K562 (cell line): ENCODE data around the gene LBHD2. TPM values are rescaled to one million over a fixed set of nuclear protein-coding genes. Genes with fewer than 3 reads are reported as not detected.
A peak's percentile ranks its signal among the peaks of the same experiment; 100 is the strongest.

Source experiments
- ATAC-seq: fragments of 200-7000 bp; cut with Tn5 transposase; 3 replicates; pipeline ENCODE4 v1.9.1; 2020; ENCODE audit warnings: moderate library complexity
- BruUV-seq: library from RNA; stranded (reverse); fragments of 400-500 nt; replicated peaks from 2 replicates; lab custom pipeline; 2021; lab: Mats Ljungman, UMichigan
- CTCF ChIA-PET: fragments of 300-600 bp; formaldehyde crosslinking; extraction: SDS; loops from one replicate; lab custom pipeline; 2021; ENCODE audit warnings: low intra/inter-chr PET ratio; lab: Yijun Ruan, JAX
- POLR2A ChIA-PET: fragments of 300-600, 350-650 bp; sonication (Branson Sonifier 250); formaldehyde crosslinking; extraction: SDS; loops from one replicate; lab custom pipeline; 2021; ENCODE audit warnings: antibody characterized with exemption, inconsistent platforms; lab: Yijun Ruan, JAX
- DNase-seq, 4 experiments: peaks; one replicate each; pipeline versions ENCODE4 v3.0.0 to v3.0.0-alpha.2; 2011 to 2018; ENCODE audit warnings: low spot score in 3 of 4, mixed read lengths in 3 of 4; ENCODE audit errors: extremely low read depth in 1 of 4
- FAIRE-seq: peaks from 2 replicates; lab custom pipeline; 2011; peaks lifted over from hg19 to GRCh38; lab: Jason Lieb, UNC
- H2AFZ ChIP-seq: 2 replicates; pipeline ENCODE4 v1.6.0; 2011; ENCODE audit warnings: low read depth, low read length, control low read depth, inconsistent platforms
- H3K27ac ChIP-seq: fragments of 200-600 bp; 3 replicates; pipeline ENCODE4 v1.8.0; 2011; ENCODE audit warnings: low read depth, mild to moderate bottlenecking, control low read depth, inconsistent platforms, low read length, moderate library complexity, mixed read lengths; ENCODE audit errors: extremely low read depth
- H3K27me3 ChIP-seq, 2 experiments: fragments of 300-600 bp in 1 of 2; 2 replicates in 1 of 2; 3 replicates in 1 of 2; pipeline versions ENCODE4 v1.6.0 to v1.8.0; 2011; ENCODE audit warnings: inconsistent platforms in 2 of 2, low read length in 2 of 2, mild to moderate bottlenecking in 1 of 2, mixed read lengths in 1 of 2, moderate library complexity in 1 of 2; ENCODE audit not compliant: control insufficient read depth in 2 of 2, insufficient read depth in 2 of 2
- H3K36me3 ChIP-seq: fragments of 300-600 bp; 3 replicates; pipeline ENCODE4 v1.8.0; 2011; ENCODE audit warnings: mild to moderate bottlenecking, low read length, inconsistent platforms; ENCODE audit not compliant: control insufficient read depth, insufficient read depth
- H3K4me1 ChIP-seq, 2 experiments: fragments of 200-600 bp in 1 of 2; replicated peaks in 1 of 2; 2 replicates in 1 of 2; 3 replicates in 1 of 2; pipeline versions ENCODE4 v1.5.1 to v1.8.0; 2011; ENCODE audit warnings: inconsistent platforms in 2 of 2, low read length in 2 of 2, mild to moderate bottlenecking in 1 of 2, mixed read lengths in 1 of 2, moderate library complexity in 1 of 2; ENCODE audit not compliant: control insufficient read depth in 2 of 2, insufficient read depth in 2 of 2
- H3K4me2 ChIP-seq: 2 replicates; pipeline ENCODE4 v1.6.1; 2011; ENCODE audit warnings: low read length, control low read depth, inconsistent platforms, mixed read lengths; ENCODE audit not compliant: insufficient read depth
- H3K4me3 ChIP-seq: fragments of 200-600 bp; sonication (generic), shearing (Covaris generic); 2 replicates; pipeline ENCODE4 v1.5.1; 2016; ENCODE audit warnings: control low read depth, inconsistent platforms
- H3K79me2 ChIP-seq: fragments of 200-600 bp; 3 replicates; pipeline ENCODE4 v1.8.0; 2011; ENCODE audit warnings: low read length, inconsistent platforms; ENCODE audit not compliant: control insufficient read depth, insufficient read depth
- H3K9ac ChIP-seq, 2 experiments: 2 replicates each; pipeline versions ENCODE4 v1.6.0 to v1.6.1; 2011; ENCODE audit warnings: low read depth in 2 of 2, low read length in 2 of 2, control low read depth in 1 of 2, inconsistent platforms in 1 of 2, mild to moderate bottlenecking in 1 of 2, mixed read lengths in 1 of 2; ENCODE audit not compliant: insufficient read depth in 1 of 2
- H3K9me1 ChIP-seq: one replicate; pipeline ENCODE4 v1.6.0; 2011; ENCODE audit warnings: inconsistent platforms, mild to moderate bottlenecking, low read length, moderate library complexity; ENCODE audit not compliant: control insufficient read depth, insufficient read depth
- H3K9me3 ChIP-seq: replicated peaks from 2 replicates; pipeline ENCODE4 v1.5.1; 2011; ENCODE audit warnings: low read depth, low read length, inconsistent platforms; ENCODE audit not compliant: control insufficient read depth, insufficient read depth
- H4K20me1 ChIP-seq: replicated peaks from 2 replicates; pipeline ENCODE4 v1.6.1; 2011; ENCODE audit warnings: low read length, inconsistent platforms, mixed read lengths; ENCODE audit not compliant: control insufficient read depth, insufficient read depth
- NFE2 ChIP-seq: IDR thresholded peaks from 2 replicates; pipeline ENCODE4 v1.6.1; 2014; ENCODE audit warnings: antibody characterized with exemption, low read depth
- NRF1 ChIP-seq, 2 experiments: fragments of 450-650 bp; IDR thresholded peaks in 1 of 2; conservative IDR thresholded peaks in 1 of 2; 2 replicates each; pipeline ENCODE4 v1.6.1; 2014; ENCODE audit warnings: mild to moderate bottlenecking in 2 of 2
- RCOR1 ChIP-seq, 2 experiments: IDR thresholded peaks; 2 replicates each; pipeline ENCODE4 v1.6.1; 2012; ENCODE audit warnings: low read depth in 2 of 2, low read length in 2 of 2, borderline replicate concordance in 1 of 2, improper control_type of control experiment in 1 of 2
- ZBTB5 ChIP-seq: fragments of 450-650 bp; IDR thresholded peaks from 2 replicates; pipeline ENCODE4 v1.6.1; 2017; ENCODE audit warnings: antibody characterized with exemption
- ZEB2 ChIP-seq: fragments of 450-650 bp; IDR thresholded peaks from 2 replicates; pipeline ENCODE4 v1.6.1; 2016
- WGBS: fragments of 100-300 bp; shearing (Covaris generic); methylation state at CpG from one replicate; pipeline ENCODE4 v1.1.6; 2016; ENCODE audit warnings: low coverage, mixed read lengths; ENCODE audit not compliant: insufficient coverage; ENCODE audit errors: missing lambda C conversion rate; 5-methylcytosine and 5-hydroxymethylcytosine counted together
- in situ Hi-C: fragments of 300-500 bp; cut with MboI; formaldehyde crosslinking; loops from 4 replicates; pipeline ENCODE4 v1.15.0; 2018; ENCODE audit warnings: inconsistent platforms, mixed read lengths
- intact Hi-C: fragments of 100-400 bp; cut with micrococcal nuclease; formaldehyde crosslinking; loops from 2 replicates; pipeline ENCODE4 v1.14.2; 2022
- polyA plus RNA-seq, 8 experiments: library from polyadenylated mRNA; depleted of rRNA in 4 of 8; stranded (reverse) in 5 of 8; unstranded in 3 of 8; fragments of >200 nt; fragmentation: Nextera tagmentation in 2 of 8; fragmentation: Illumina TruSeq in 1 of 8; extraction: Ambion mirVana in 2 of 8; extraction: Trizol in 1 of 8; gene quantifications; 2 replicates each; pipeline versions ENCODE4 v1.2.1 to v1.2.3, GENCODE V29; 2011 to 2014; ENCODE audit warnings: inconsistent platforms in 1 of 8, missing spikeins in 1 of 8
- total RNA-seq, 7 experiments: library from RNA; depleted of rRNA in 6 of 7; stranded (reverse); fragments of >200 nt in 6 of 7; fragmentation: Illumina TruSeq in 2 of 7; extraction: Trizol in 2 of 7; gene quantifications; 2 replicates each; pipeline versions ENCODE4 v1.2.1 to v1.2.3, GENCODE V29; 2011 to 2021; ENCODE audit warnings: low replicate concordance in 1 of 7
- TF ChIP-seq, protein P1 (sequence below): sonication (generic); formaldehyde crosslinking; IDR thresholded peaks from 2 replicates; pipeline ENCODE4 v1.8.1; 2023; ENCODE audit warnings: mild to moderate bottlenecking, missing genetic modification reagents

Gene LBHD2
- total and polyA plus RNA-seq, 9 of the 15 experiments (the other 6 are each of a cell fraction or from before 2014, with no cell fraction given): not detected

- TF ChIP-seq ZBTB5 (no peak), ZEB2 (no peak), RCOR1 (IDR thresholded peaks at IDR 0.05; ENCODE audit: borderline replicate concordance in 1 of 2, low read depth in 2 of 2, low read length in 2 of 2) (no peak), NFE2 (no peak)
Observed at GRCh38 chr14:103126873-103127304, 42.9 kb downstream of the LBHD2 start (continued).

GRCh38 chr14:103127356-103127755, 43.3 kb downstream of the LBHD2 start:
- H2AFZ ChIP-seq: no peak overlapping the region
- H3K9ac ChIP-seq: no peak overlapping the region
- H4K20me1 ChIP-seq: no peaks in the 10 kb centered on the region
- intact Hi-C loops: no loop called here
- peaks cover 5 to 68% of the 10 kb centered on the region in 2 experiments; a peak in 4 of 5 replicates for H3K4me1 ChIP-seq
- FAIRE-seq: no peak
- no peaks in the 10 kb centered on the region for H3K9me3 ChIP-seq
- peaks cover 46% of the 10 kb centered on the region; the same call in 1 of the 3 replicates for H3K36me3 ChIP-seq
- TF ChIP-seq, protein P1, sequence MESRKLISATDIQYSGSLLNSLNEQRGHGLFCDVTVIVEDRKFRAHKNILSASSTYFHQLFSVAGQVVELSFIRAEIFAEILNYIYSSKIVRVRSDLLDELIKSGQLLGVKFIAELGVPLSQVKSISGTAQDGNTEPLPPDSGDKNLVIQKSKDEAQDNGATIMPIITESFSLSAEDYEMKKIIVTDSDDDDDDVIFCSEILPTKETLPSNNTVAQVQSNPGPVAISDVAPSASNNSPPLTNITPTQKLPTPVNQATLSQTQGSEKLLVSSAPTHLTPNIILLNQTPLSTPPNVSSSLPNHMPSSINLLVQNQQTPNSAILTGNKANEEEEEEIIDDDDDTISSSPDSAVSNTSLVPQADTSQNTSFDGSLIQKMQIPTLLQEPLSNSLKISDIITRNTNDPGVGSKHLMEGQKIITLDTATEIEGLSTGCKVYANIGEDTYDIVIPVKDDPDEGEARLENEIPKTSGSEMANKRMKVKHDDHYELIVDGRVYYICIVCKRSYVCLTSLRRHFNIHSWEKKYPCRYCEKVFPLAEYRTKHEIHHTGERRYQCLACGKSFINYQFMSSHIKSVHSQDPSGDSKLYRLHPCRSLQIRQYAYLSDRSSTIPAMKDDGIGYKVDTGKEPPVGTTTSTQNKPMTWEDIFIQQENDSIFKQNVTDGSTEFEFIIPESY: peak; percentile 80
- TF ChIP-seq NRF1 (conservative IDR thresholded peaks at IDR 0.05 in 1 of 2, IDR thresholded peaks at IDR 0.05 in 1 of 2): no peak
- ChIA-PET CTCF (no interaction called here), POLR2A (interaction anchor here (0.8 to 2.4 kb wide), 2 partner anchors 9 to 206 kb away, joined by 3 to 15 read pairs; partner anchors contain the start of gene EIF5)
- no peaks in the 10 kb centered on the region for H3K9me1 ChIP-seq
- H3K27me3 ChIP-seq: no peaks in the 10 kb centered on the region
- H3K4me2 ChIP-seq: no peak overlapping the region
- H3K79me2 ChIP-seq: peaks cover 21% of the 10 kb centered on the region
- BruUV-seq: no TSS peak
- no peak for ATAC-seq
- H3K27ac ChIP-seq: no peak overlapping the region
- no peak overlapping the region for H3K4me3 ChIP-seq
- 60% methylated on average over 1 of the region's 39 CpGs for WGBS
- DNase-seq: no peak
- in situ Hi-C loops: no loop called here
